AG04449 (cell line): ENCODE results near the gene PBX4.

ENCODE experiments used
- CTCF ChIA-PET: fragments of 350-600 bp; formaldehyde crosslinking; extraction: SDS; loops from one replicate; lab custom pipeline; 2021; ENCODE audit warnings: antibody characterized with exemption; lab: Yijun Ruan, JAX
- POLR2A ChIA-PET: fragments of 400-600, 350-600 bp; formaldehyde crosslinking; extraction: SDS; loops from one replicate; lab custom pipeline; 2020; ENCODE audit warnings: antibody characterized with exemption, inconsistent platforms; lab: Yijun Ruan, JAX
- DNase-seq: peaks from one replicate; pipeline ENCODE4 v3.0.0-alpha.2; 2010; ENCODE audit warnings: low read depth, low spot score
- H3K4me3 ChIP-seq: 2 replicates; pipeline ENCODE4 v1.5.1; 2011; ENCODE audit warnings: low read depth, mild to moderate bottlenecking, control low read depth, low read length
- TF ChIP-seq, protein P1 (sequence below): IDR thresholded peaks from one replicate; pipeline ENCODE4 v1.5.1; 2011; ENCODE audit warnings: mild to moderate bottlenecking, moderate library complexity, low read length, control low read depth, inconsistent platforms; ENCODE audit not compliant: insufficient read depth; ENCODE audit errors: missing control alignments

The PBX4 gene

DNA sequence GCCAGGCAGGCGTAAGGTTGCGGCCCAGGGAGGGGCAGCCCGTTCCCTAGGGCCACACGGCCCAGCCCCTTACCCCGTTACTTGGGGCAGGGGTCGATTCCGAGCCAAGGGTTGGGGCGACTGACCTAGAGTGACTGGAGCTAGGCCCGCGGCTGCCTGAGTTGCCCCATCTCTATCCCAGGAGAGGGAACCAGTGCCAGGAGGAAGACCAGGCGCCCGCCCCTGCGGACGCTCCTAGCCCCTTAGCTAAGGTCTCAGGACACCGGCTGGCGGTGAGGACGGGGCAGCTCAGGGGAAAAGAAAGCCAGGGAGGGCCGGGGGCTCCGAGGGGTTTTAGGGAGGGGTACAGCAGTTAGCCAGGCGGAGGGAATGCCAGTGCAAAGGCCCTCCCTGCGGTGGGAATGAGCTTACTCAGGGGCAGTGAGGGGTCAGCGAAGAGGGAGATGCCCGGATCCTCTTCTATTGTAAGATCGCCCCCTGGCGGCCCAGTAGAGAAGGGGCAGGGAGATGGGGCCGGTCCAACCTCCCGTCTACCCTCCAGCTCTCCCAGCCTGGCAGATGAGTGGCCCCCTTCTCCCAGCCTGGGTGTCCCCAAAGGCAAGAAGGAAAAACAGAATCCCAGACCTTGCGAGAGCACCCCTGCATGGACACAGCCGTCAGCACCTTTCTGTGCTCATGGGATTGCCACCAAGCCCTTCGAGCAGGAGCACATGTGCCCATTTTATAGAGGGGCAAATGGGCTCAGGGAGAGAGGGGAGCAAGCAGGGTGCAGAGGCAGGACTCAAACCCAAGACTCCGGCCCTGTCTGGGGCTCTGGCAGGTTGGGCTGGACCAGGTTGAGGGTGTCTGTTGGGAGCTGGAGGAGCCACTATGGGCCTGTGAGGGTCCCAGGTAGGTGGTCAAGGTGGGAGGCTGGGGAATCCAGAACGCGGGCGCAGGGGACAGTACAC lies 64.1 kb downstream of the PBX4 start:
- TF ChIP-seq, protein P1, sequence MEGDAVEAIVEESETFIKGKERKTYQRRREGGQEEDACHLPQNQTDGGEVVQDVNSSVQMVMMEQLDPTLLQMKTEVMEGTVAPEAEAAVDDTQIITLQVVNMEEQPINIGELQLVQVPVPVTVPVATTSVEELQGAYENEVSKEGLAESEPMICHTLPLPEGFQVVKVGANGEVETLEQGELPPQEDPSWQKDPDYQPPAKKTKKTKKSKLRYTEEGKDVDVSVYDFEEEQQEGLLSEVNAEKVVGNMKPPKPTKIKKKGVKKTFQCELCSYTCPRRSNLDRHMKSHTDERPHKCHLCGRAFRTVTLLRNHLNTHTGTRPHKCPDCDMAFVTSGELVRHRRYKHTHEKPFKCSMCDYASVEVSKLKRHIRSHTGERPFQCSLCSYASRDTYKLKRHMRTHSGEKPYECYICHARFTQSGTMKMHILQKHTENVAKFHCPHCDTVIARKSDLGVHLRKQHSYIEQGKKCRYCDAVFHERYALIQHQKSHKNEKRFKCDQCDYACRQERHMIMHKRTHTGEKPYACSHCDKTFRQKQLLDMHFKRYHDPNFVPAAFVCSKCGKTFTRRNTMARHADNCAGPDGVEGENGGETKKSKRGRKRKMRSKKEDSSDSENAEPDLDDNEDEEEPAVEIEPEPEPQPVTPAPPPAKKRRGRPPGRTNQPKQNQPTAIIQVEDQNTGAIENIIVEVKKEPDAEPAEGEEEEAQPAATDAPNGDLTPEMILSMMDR, result peak; percentile 73
- no peak overlapping the region for H3K4me3 ChIP-seq
- no peak for DNase-seq
- CTCF ChIA-PET, result interaction anchor here (0.7 to 11.6 kb wide), 30 partner anchors 8 to 404 kb away, joined by 3 to 142 read pairs (median 5); partner anchors contain the start of genes LPAR2, NDUFA13, PBX4 and TSSK6
- POLR2A ChIA-PET, result no interaction called here

DNA sequence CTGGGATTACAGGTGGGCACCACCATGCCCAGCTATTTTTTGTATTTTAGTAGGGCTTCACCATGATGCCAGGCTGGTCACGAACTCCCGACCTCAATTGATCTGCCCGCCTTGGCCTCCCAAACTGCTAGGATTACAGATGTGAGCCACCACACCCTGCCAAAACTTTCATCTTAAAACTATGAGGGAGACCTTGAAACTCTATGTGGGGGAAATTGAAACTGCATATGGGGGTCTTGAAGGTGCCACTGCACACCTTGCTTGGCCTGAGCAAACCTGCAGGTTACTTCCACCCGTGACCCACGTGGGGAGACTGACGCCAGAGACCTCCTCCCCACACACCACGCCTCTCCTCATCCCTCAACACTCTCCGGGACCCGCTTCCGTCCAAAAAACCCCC lies 64.8 kb downstream of the PBX4 start:
- POLR2A ChIA-PET, result no interaction called here

GRCh38 chr19:19552798-19553197 lies 65.7 kb downstream of the PBX4 start:
- DNase-seq, result no peak
- POLR2A ChIA-PET, result interaction anchor here (0.6 kb wide), 1 partner anchor 379 kb away, joined by 4 read pairs; no protein-coding TSS in a partner anchor
- TF ChIP-seq, protein P1, result peak; percentile 79
- CTCF ChIA-PET, result interaction anchor here (1.0 to 11.6 kb wide), 25 partner anchors 9 to 405 kb away, joined by 3 to 142 read pairs (median 5); partner anchors contain the start of genes GMIP and YJEFN3
- H3K4me3 ChIP-seq, result no peak overlapping the region

More for the DNA sequence above, 64.8 kb downstream of the PBX4 start:
- no peak overlapping the region for H3K4me3 ChIP-seq
- no peak for DNase-seq
- CTCF ChIA-PET, result interaction anchor here (0.8 to 11.6 kb wide), 34 partner anchors 8 to 405 kb away, joined by 3 to 142 read pairs (median 6); partner anchors contain the start of genes LPAR2, NDUFA13, PBX4 and TSSK6
- TF ChIP-seq, protein P1, result no peak

- ChIA-PET CTCF (interaction anchor here (0.8 to 11.6 kb wide), 14 partner anchors 9 to 92 kb away, joined by 3 to 142 read pairs (median 11); partner anchors contain the start of genes GMIP and YJEFN3), POLR2A (no interaction called here)
- no peak overlapping the region for H3K4me3 ChIP-seq
- DNase-seq, result no peak
- TF ChIP-seq, protein P1, result no peak
These were observed 66.7 kb downstream of the PBX4 start for GRCh38 chr19:19551853-19552192.

- CTCF ChIA-PET, result interaction anchor here (0.8 to 11.6 kb wide), 11 partner anchors 10 to 93 kb away, joined by 3 to 142 read pairs (median 8); partner anchors contain the start of genes GMIP, NDUFA13 and YJEFN3
- TF ChIP-seq, protein P1, result no peak
- DNase-seq, result no peak
- H3K4me3 ChIP-seq, result no peak overlapping the region
- POLR2A ChIA-PET, result no interaction called here
These were observed 67.3 kb downstream of the PBX4 start for GRCh38 chr19:19550972-19551852.
